A549 treated with AZD9567 at 1 μM for 4 hours (cell line): ENCODE results near the gene EIF2B1. TPM values are rescaled to one million over a fixed set of nuclear protein-coding genes. Genes with fewer than 3 reads are reported as not detected.

Experiments used
- total RNA-seq: library from RNA; stranded (reverse); fragments of 200-300 nt; extraction: Qiagen RNA extraction; gene quantifications from 5 replicates; pipeline ENCODE4 v1.2.3, GENCODE V29; 2022; ENCODE audit not compliant: insufficient read depth

EIF2B1 gene
- 35.2 to 42.6 TPM (median 35.9 TPM) in 5 replicates for total RNA-seq

DNA sequence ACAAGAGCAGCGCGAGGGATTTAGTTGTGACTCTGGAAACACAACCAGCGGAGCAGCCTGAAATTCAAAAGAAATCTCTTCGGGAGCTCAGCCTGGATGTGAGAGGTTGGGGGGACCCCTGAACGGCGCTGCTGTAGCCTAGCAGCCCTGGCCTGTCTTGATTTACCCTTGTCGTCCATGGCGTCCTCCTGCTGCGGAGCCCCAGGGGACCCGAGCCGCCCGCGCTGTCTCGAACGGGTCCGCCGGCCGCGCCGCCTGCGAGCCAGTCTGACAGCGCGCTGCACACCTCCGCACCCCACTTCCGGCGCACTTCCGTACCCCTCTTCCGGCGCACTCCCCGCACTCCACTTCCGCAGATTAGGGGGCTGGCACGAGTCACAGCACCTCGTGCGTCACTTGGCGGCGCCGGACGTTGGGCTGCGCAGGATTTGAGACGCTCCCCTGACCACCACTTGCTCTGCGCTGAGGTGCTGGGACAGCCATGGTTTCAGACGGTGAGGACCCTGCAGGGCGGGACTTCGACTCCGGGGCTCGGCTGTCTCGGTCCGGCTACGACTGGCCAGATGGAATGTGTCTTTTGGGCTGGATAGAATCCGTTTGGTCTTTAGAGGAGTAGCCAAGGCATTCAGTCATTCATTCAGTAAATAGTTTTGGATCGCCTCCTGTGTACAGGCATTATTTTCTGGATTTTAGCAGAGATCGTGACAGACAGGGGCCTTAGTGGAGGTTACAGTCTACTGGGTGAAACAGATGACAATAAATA is at the start of gene EIF2B1, which contains the start of gene GTF2H3:
TSS of gene EIF2B1 (minus strand) at position 308 of the 763 bp plus-strand sequence. CDS start at position 179, 129 bp downstream.
TSS of gene GTF2H3 (plus strand) at position 451 of the 763 bp plus-strand sequence. CDS start at position 482, 31 bp downstream.

DNA sequence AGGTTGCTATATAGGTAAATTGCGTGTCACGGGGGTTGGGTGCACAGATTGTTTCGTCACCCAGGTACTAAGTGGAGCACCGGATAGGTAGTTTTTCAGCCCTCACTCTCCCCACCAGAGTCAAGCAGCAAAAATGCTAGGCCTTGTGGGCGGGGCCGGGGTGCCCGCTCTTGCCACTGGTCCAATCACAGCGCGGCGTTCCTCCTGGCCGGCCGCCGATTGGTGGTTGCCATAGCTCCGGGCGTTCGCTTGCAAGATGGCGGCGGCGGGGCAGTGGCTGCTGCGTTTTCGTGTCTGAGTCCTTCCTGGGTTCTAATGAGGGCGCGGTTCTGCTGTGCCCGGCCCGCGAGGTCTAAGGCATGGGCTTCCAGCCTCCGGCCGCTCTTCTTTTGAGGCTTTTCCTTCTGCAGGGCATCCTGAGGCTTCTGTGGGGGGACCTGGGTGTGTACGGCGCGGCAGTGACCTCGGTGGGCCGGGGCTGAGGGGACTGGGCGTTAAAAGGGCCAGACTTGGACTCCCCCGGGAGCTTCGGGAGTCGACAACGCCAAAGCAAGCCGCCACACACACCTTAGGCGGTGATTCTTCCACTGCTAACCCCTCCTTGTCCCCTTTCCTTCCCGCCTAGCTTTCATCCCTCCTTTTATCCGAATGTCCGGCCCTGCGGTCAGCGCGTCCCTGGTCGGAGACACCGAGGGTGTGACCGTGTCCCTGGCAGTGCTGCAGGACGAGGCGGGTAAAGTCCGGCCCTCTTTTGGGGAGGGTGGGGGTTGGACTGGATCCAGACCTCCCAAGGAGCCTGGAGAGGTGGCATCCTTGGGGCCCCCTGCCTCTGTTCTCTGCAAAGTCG is 37.6 kb upstream of the EIF2B1 start, which contains the start of gene TCTN2:
TSS of gene TCTN2 (plus strand) at position 232 of the 847 bp plus-strand sequence. CDS start at position 360, 128 bp downstream.

DNA sequence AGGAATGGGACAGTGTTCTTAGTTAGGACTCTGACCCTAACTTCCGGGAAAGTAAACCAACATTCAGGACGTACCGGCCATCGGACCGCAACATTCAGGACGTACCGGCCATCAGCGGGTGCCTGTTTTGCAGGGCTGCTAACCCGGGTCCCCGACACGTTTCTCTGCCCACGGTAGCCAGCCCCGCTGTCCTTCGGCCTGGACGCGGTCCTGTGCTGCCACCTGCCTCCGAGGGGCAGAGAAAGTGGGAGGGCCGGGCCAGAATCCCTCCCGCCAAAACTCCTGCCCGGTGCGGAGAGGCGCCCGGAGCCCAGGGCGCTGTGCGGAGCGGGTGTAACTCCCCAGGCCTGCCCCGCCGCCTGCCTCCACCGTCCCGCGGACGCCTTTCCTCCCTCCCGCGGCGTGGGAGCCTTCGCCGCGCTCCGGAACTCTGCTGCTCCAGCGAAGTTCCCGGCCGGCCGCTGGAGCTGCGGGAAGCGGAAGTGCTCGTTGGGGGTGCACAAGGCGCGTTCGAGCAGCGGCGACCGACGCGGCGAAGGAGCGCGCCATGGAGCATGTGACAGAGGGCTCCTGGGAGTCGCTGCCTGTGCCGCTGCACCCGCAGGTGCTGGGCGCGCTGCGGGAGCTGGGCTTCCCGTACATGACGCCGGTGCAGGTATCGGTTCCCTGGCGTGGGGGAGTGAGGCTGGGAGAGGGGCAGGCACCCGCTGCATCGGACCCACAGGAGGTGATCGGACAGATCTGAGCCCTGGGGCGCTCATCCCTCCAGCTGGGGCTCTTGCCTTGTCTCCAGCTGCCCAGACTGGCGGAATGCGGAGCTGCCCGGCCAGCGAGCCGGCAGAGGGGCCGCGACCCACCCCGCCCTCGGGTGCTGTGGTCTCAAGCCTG is 31.6 kb downstream of the EIF2B1 start, which contains the start of gene DDX55:
TSS of gene DDX55 (plus strand) at position 498 of the 888 bp plus-strand sequence. CDS start at position 548, 50 bp downstream.

Other genes starting within 250 kb of the EIF2B1 start
- 45.8 to 56.9 TPM (median 50.5 TPM) in 5 replicates for gene KMT5A, start 249.6 kb downstream of the EIF2B1 start, total RNA-seq
- 1.5 to 2.0 TPM (median 1.7 TPM) in 5 replicates for gene RILPL2, start 197.0 kb downstream of the EIF2B1 start, total RNA-seq
- 16.0 to 17.0 TPM (median 16.2 TPM) in 5 replicates for gene SNRNP35, start 175.5 kb downstream of the EIF2B1 start, total RNA-seq
- gene RILPL1, start 100.0 kb downstream of the EIF2B1 start, total RNA-seq: 10.9 to 14.5 TPM (median 13.7 TPM) in 5 replicates
- 179 to 207 TPM (median 190 TPM) in 5 replicates for gene TMED2, start 49.1 kb downstream of the EIF2B1 start, total RNA-seq
- gene DDX55, start 31.6 kb downstream of the EIF2B1 start, total RNA-seq: 32.8 to 41.9 TPM (median 33.0 TPM) in 5 replicates
- gene GTF2H3, start 143 bp upstream of the EIF2B1 start, total RNA-seq: 24.2 to 62.1 TPM (median 29.8 TPM) in 5 replicates
- 11.1 to 17.5 TPM (median 11.6 TPM) in 5 replicates for gene TCTN2, start 37.4 kb upstream of the EIF2B1 start, total RNA-seq
- 19.7 to 28.1 TPM (median 23.7 TPM) in 5 replicates for gene ATP6V0A2, start 78.7 kb upstream of the EIF2B1 start, total RNA-seq
- gene DNAH10, start 128.6 kb upstream of the EIF2B1 start, total RNA-seq: 0.13 to 0.30 TPM (median 0.22 TPM) in 4 of 5 replicates, not detected in the other